H9 (cell line): ENCODE results near the gene TMEM175. TPM values are rescaled to one million over a fixed set of nuclear protein-coding genes. Genes with fewer than 3 reads are reported as not detected.
A peak's percentile ranks its signal among the peaks of the same experiment; 100 is the strongest.

ENCODE experiments used
- DNase-seq: peaks from one replicate; pipeline ENCODE4 v3.0.0-alpha.2; 2017
- H2AFZ ChIP-seq: one replicate; pipeline ENCODE4 v1.6.1; 2013; ENCODE audit warnings: mild to moderate bottlenecking, low read length, control low read depth, moderate library complexity
- H2AK5ac ChIP-seq: 2 replicates; pipeline ENCODE4 v1.6.1; 2013; ENCODE audit warnings: low read length, control low read depth, mixed read lengths; ENCODE audit not compliant: insufficient read length
- H2BK120ac ChIP-seq: one replicate; pipeline ENCODE4 v1.6.1; 2013; ENCODE audit warnings: low read depth, mild to moderate bottlenecking, low read length, control low read depth, inconsistent platforms; ENCODE audit not compliant: poor library complexity, severe bottlenecking
- H2BK12ac ChIP-seq: 2 replicates; pipeline ENCODE4 v1.6.1; 2013; ENCODE audit warnings: low read length, control low read depth, mixed read lengths, low read depth; ENCODE audit not compliant: insufficient read length
- H2BK15ac ChIP-seq: 2 replicates; pipeline ENCODE4 v1.6.1; 2013; ENCODE audit warnings: low read depth, low read length, control low read depth
- H2BK20ac ChIP-seq: one replicate; pipeline ENCODE4 v1.6.1; 2013; ENCODE audit warnings: low read depth, mild to moderate bottlenecking, low read length, control low read depth, inconsistent platforms; ENCODE audit not compliant: poor library complexity, severe bottlenecking
- H2BK5ac ChIP-seq: 2 replicates; pipeline ENCODE4 v1.6.1; 2013; ENCODE audit warnings: low read length, control low read depth, mixed read lengths; ENCODE audit not compliant: insufficient read length
- H3K14ac ChIP-seq: 2 replicates; pipeline ENCODE4 v1.6.1; 2013; ENCODE audit warnings: low read length, control low read depth; ENCODE audit not compliant: insufficient read depth
- H3K18ac ChIP-seq: 2 replicates; pipeline ENCODE4 v1.6.1; 2013; ENCODE audit warnings: low read depth, mild to moderate bottlenecking, mixed read lengths, low read length, control low read depth; ENCODE audit not compliant: insufficient read length
- H3K23ac ChIP-seq: 2 replicates; pipeline ENCODE4 v1.6.1; 2013; ENCODE audit warnings: low read length, control low read depth, mixed read lengths, low read depth; ENCODE audit not compliant: insufficient read length
- H3K23me2 ChIP-seq: 2 replicates; pipeline ENCODE4 v1.6.1; 2013; ENCODE audit warnings: low read depth, mild to moderate bottlenecking, mixed read lengths, low read length, control low read depth; ENCODE audit not compliant: insufficient read length, poor library complexity, severe bottlenecking
- H3K27ac ChIP-seq: 2 replicates; pipeline ENCODE4 v1.5.1; 2013; ENCODE audit warnings: low read length, control low read depth, mixed read lengths, low read depth; ENCODE audit not compliant: insufficient read length
- H3K27me3 ChIP-seq: 2 replicates; pipeline ENCODE4 v1.6.1; 2013; ENCODE audit warnings: low read length, control low read depth, inconsistent platforms; ENCODE audit not compliant: insufficient read depth
- H3K4ac ChIP-seq: 2 replicates; pipeline ENCODE4 v1.6.1; 2013; ENCODE audit warnings: low read depth, mild to moderate bottlenecking, control low read depth, inconsistent platforms, low read length, moderate library complexity
- H3K4me1 ChIP-seq: 2 replicates; pipeline ENCODE4 v1.6.1; 2013; ENCODE audit warnings: low read length, control low read depth, inconsistent platforms; ENCODE audit not compliant: insufficient read depth
- H3K4me2 ChIP-seq: 2 replicates; pipeline ENCODE4 v1.6.1; 2013; ENCODE audit warnings: low read length, control low read depth, mixed read lengths; ENCODE audit not compliant: insufficient read length, insufficient read depth
- H3K56ac ChIP-seq: 2 replicates; pipeline ENCODE4 v1.6.1; 2013; ENCODE audit warnings: low read depth, mild to moderate bottlenecking, mixed read lengths, low read length, control low read depth; ENCODE audit not compliant: insufficient read length
- H3K79me1 ChIP-seq: 2 replicates; pipeline ENCODE4 v1.6.1; 2013; ENCODE audit warnings: low read depth, mild to moderate bottlenecking, moderate library complexity, low read length, control low read depth, inconsistent platforms; ENCODE audit not compliant: insufficient read depth, poor library complexity, severe bottlenecking
- H3K79me2 ChIP-seq: 2 replicates; pipeline ENCODE4 v1.6.1; 2013; ENCODE audit warnings: low read length, control low read depth, inconsistent platforms; ENCODE audit not compliant: insufficient read depth
- H3K9ac ChIP-seq: 2 replicates; pipeline ENCODE4 v1.6.1; 2013; ENCODE audit warnings: low read length, control low read depth, mixed read lengths; ENCODE audit not compliant: insufficient read length; ENCODE audit errors: extremely low read depth
- H3K9me3 ChIP-seq: one replicate; pipeline ENCODE4 v1.6.1; 2013; ENCODE audit warnings: low read depth, low read length, inconsistent platforms; ENCODE audit not compliant: control insufficient read depth
- H3T11ph ChIP-seq: one replicate; pipeline ENCODE4 v1.6.1; 2013; ENCODE audit warnings: mild to moderate bottlenecking, low read length, control low read depth, inconsistent platforms
- H4K20me1 ChIP-seq: one replicate; pipeline ENCODE4 v1.6.1; 2013; ENCODE audit not compliant: control insufficient read depth, insufficient read length, insufficient read depth
- H4K5ac ChIP-seq: 2 replicates; pipeline ENCODE4 v1.6.1; 2013; ENCODE audit warnings: low read depth, mild to moderate bottlenecking, mixed read lengths, low read length, control low read depth; ENCODE audit not compliant: insufficient read length
- H4K8ac ChIP-seq: replicated peaks from 2 replicates; pipeline ENCODE4 v1.6.1; 2013; ENCODE audit warnings: low read length, control low read depth, mixed read lengths, low read depth; ENCODE audit not compliant: insufficient read length
- H4K91ac ChIP-seq: 2 replicates; pipeline ENCODE4 v1.6.1; 2013; ENCODE audit warnings: low read depth, mild to moderate bottlenecking, moderate library complexity, mixed read lengths, low read length, control low read depth; ENCODE audit not compliant: insufficient read length
- H3K27ac Mint-ChIP-seq, 3 experiments: 2 replicates in 2 of 3; 3 replicates in 1 of 3; pipeline ENCODE4 v1.8.0; 2020 to 2021; ENCODE audit warnings: mixed read lengths in 3 of 3, mild to moderate bottlenecking in 1 of 3, moderate library complexity in 1 of 3
- H3K27me3 Mint-ChIP-seq: 2 replicates; pipeline ENCODE4 v1.8.0; 2021; ENCODE audit warnings: low read depth, mild to moderate bottlenecking, moderate library complexity, mixed read lengths
- H3K36me3 Mint-ChIP-seq, 3 experiments: 2 replicates in 2 of 3; 3 replicates in 1 of 3; pipeline ENCODE4 v1.8.0; 2020 to 2021; ENCODE audit warnings: low read depth in 3 of 3, mixed read lengths in 3 of 3; ENCODE audit not compliant: insufficient read depth in 1 of 3
- H3K4me1 Mint-ChIP-seq, 2 experiments: 2 replicates each; pipeline ENCODE4 v1.8.0; 2020; ENCODE audit warnings: mixed read lengths in 2 of 2
- H3K4me3 Mint-ChIP-seq, 2 experiments: 2 replicates in 1 of 2; 3 replicates in 1 of 2; pipeline ENCODE4 v1.8.0; 2020 to 2021; ENCODE audit warnings: mild to moderate bottlenecking in 2 of 2, mixed read lengths in 2 of 2, moderate library complexity in 1 of 2
- H3K9me3 Mint-ChIP-seq, 2 experiments: 2 replicates in 1 of 2; 3 replicates in 1 of 2; pipeline ENCODE4 v1.8.0; 2020; ENCODE audit warnings: mild to moderate bottlenecking in 2 of 2, mixed read lengths in 2 of 2, moderate library complexity in 1 of 2
- CTCF ChIP-seq: fragments of 200-600 bp; sonication (generic); conservative IDR thresholded peaks from 3 replicates; pipeline ENCODE4 v1.8.0; 2021; ENCODE audit warnings: antibody characterized with exemption, mild to moderate bottlenecking
- WGBS: extraction: QIAGEN DNeasy Blood & Tissue Kit; methylation state at CpG from one replicate; pipeline ENCODE4 v1.1.7; 2013; ENCODE audit warnings: missing lambda C conversion rate, low lambda C conversion rate, mixed read lengths; ENCODE audit not compliant: insufficient read length; ENCODE audit errors: extremely low coverage; 5-methylcytosine and 5-hydroxymethylcytosine counted together
- total RNA-seq: library from RNA; stranded (reverse); gene quantifications from 2 replicates; pipeline ENCODE4 v1.2.1, GENCODE V29; 2021

The TMEM175 gene
- total RNA-seq, 1 experiment from 2014 or later = 6.4 TPM

DNA sequence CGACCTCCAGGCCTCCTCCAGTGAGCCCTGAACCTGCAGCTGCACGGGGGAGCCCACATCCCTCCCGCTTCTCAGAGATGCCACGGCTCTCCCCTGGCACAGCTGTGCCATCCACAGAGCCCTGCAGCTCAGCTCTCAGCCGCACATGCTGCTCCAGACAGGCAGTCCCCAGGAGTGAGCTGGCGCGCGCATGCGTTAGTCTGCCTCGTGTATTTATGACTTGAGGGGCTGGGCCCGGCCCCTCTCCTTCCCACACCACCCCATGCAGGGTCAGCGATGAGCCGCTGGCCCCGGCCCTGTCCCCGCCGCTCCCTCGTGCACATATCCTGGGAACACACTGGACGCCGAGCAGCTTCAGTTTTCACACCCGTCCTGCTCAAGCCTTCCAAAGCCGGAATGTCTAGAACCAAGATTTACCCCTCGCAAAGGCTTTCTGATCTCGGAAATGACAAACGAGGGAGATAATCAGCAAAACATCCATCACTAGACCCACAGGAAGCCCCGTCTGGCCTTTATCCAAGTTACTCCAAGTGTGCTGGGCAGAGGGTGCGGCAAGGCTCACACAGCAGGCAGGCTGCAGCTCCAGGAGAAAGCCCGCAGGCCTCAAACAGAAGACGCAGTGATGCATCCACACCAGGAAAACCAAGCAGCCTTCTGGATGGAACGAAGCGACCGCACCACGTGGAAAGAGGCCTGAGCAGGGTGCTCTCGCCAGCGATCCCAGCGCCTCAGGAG, 24.4 kb upstream of the TMEM175 start:
- Histone ChIP-seq H4K8ac (no peak overlapping the region), H3K9ac (no peak overlapping the region), H4K91ac (no peak overlapping the region), H3K56ac (no peak overlapping the region), H3K4ac (no peak overlapping the region), H2AFZ (no peak overlapping the region), H2BK20ac (no peak overlapping the region), H2BK120ac (no peak overlapping the region), H3K4me1 (no peaks in the 10 kb centered on the region), H3K14ac (no peak overlapping the region), H2AK5ac (no peak overlapping the region), H2BK12ac (no peak overlapping the region), H2BK15ac (no peak overlapping the region), H3K18ac (no peak overlapping the region), H4K20me1 (no peaks in the 10 kb centered on the region), H3K79me2 (no peaks in the 10 kb centered on the region), H3K23ac (no peak overlapping the region), H3T11ph (no peak overlapping the region), H3K23me2 (no peaks in the 10 kb centered on the region), H3K27me3 (no peaks in the 10 kb centered on the region), H3K79me1 (no peaks in the 10 kb centered on the region), H4K5ac (no peak overlapping the region), H3K27ac (no peak overlapping the region), H3K9me3 (no peaks in the 10 kb centered on the region), H3K4me2 (no peak overlapping the region), H2BK5ac (no peak overlapping the region)
- Mint-ChIP-seq H3K4me1 (peaks cover 6% of the 10 kb centered on the region in 2 experiments), H3K27me3 (no peaks in the 10 kb centered on the region; the same call in 1 of the 2 replicates), H3K27ac (peak overlapping the region in 1 of 3 experiments; percentile 53; a peak in 1 of 7 replicates), H3K4me3 (no peak overlapping the region), H3K9me3 (peaks cover 0 to 8% of the 10 kb centered on the region in 2 experiments; a peak in 4 of 5 replicates), H3K36me3 (peaks cover 15 to 53% (median 44%) of the 10 kb centered on the region in 3 experiments)
- DNase-seq = no peak
- WGBS = no CpG with 5 or more reads among the region's 35 CpGs
- no peak for TF ChIP-seq CTCF
